ENCODE results near the gene ZNF486. TPM values are rescaled to one million over a fixed set of nuclear protein-coding genes. Genes with fewer than 3 reads are reported as not detected.
"Not testable (repeated sequence)": the region's sequence is repeated elsewhere in the genome, so short reads cannot be mapped to it uniquely, and the experiment has no call there.

ZNF486 gene
- total RNA-seq = 10 to 100 TPM in 2 of 5 donors, 1 to 10 TPM in 2, not detected in 1; 1.3 to 14.3 (median 6.5) TPM
- 1 to 10 TPM; 1.3 to 4.2 (median 2.7) TPM for polyA plus RNA-seq
- long read RNA-seq, donor 1 = 0 reads
- long read RNA-seq, donor 2, partial matches to known transcripts = 0 of 2 reads
- long read RNA-seq, donor 2, other reads (novel, unspliced or antisense) = 0 of 2 reads
- long read RNA-seq, donor 3, partial matches to known transcripts = 0 of 3 reads
- long read RNA-seq, donor 3, other reads (novel, unspliced or antisense) = 0 of 3 reads
- long read RNA-seq, donor 4 = 0 reads
- long read RNA-seq, donor 5, transcript ZNF486-201 (4 exons, 3,837 nt) = major isoform, 5 of 5 reads
- long read RNA-seq, donor 5, partial matches to known transcripts = 0 of 5 reads
- long read RNA-seq, donor 5, other reads (novel, unspliced or antisense) = 0 of 5 reads
- long read RNA-seq, donor 6, partial matches to known transcripts = 0 of 3 reads
- long read RNA-seq, donor 6, other reads (novel, unspliced or antisense) = 0 of 3 reads
- long read RNA-seq, donor 7, partial matches to known transcripts = 0 of 2 reads
- long read RNA-seq, donor 7, other reads (novel, unspliced or antisense) = 0 of 2 reads
- long read RNA-seq, donor 8, partial matches to known transcripts = 0 of 4 reads
- long read RNA-seq, donor 8, other reads (novel, unspliced or antisense) = 0 of 4 reads
- long read RNA-seq, donor 9, partial matches to known transcripts = 0 of 12 reads
- long read RNA-seq, donor 9, other reads (novel, unspliced or antisense) = 10 of 12 reads
- long read RNA-seq, donor 10, partial matches to known transcripts = 0 of 1 reads
- long read RNA-seq, donor 10, other reads (novel, unspliced or antisense) = 0 of 1 reads

GRCh38 chr19:20167020-20167644 is at the start of gene ZNF486:
Gene ZNF486, plus strand, starts transcription at chr19:20167214. Its CDS starts 117 bp downstream, at chr19:20167331.
- 0 to 5% (median 4%) methylated on average over 22 to 25 of the region's 25 CpGs for WGBS, 5 donors
- peak in 2 of 3 donors; percentile 56 to 58 for TF ChIP-seq POLR2AphosphoS5 (IDR thresholded peaks at IDR 0.05)
- TF ChIP-seq EP300 (IDR thresholded peaks at IDR 0.05) = no peak
- no peak for TF ChIP-seq POLR2A (IDR thresholded peaks at IDR 0.05)
- Histone ChIP-seq H3K4me1 (peaks cover 9 to 31% (median 13%) of the 10 kb centered on the region in 4 donors), H3K4me3 (peak within 1 kb of the TSS; percentile 65 to 84 (median 70)), H3K9me3 (peaks cover 0 to 11% (median 0%) of the 10 kb centered on the region in 4 donors), H3K27ac (peak within 1 kb of the TSS; percentile 62 to 87 (median 82)), H3K36me3 (peaks cover 0 to 22% (median 15%) of the 10 kb centered on the region in 4 donors), H3K27me3 (no peaks in the 10 kb centered on the region)
- DNase-seq = peak; percentile 97 to 98
- intact Hi-C loops (cut with DNase I; ENCODE audit: low total_unique reads) = no loop called here

DNA sequence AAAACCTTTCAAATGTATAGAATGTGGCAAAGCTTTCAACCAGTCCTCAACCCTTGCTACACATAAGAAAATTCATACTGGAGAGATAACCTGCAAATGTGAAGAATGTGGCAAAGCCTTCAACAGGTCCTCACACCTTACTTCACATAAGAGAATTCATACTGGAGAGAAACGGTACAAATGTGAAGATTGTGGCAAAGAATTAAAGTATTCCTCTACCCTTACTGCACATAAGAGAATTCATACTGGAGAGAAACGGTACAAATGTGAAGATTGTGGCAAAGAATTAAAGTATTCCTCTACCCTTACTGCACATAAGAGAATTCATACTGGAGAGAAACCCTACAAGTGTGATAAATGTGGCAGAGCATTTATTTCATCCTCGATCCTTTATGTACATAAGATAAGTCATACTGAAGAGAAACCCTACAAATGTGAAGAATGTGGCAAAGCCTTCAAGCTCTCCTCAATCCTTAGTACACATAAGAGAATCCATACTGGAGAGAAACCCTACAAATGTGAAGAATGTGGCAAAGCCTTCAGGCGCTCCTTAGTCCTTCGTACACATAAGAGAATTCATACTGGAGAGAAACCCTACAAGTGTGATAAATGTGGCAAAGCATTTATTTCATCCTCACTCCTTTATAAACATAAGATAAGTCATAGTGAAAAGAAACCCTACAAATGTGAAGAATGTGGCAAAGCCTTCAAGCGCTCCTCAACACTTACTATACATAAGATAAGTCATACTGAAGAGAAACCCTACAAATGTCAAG is 48.8 kb upstream of the ZNF486 start:
- DNase-seq; H3K27ac ChIP-seq; H3K4me1 ChIP-seq; intact Hi-C loops (cut with DNase I; ENCODE audit: low total_unique reads); H3K27me3 ChIP-seq; H3K4me3 ChIP-seq: not testable (repeated sequence)
- H3K36me3 ChIP-seq = peaks cover 10 to 71% (median 37%) of the 10 kb centered on the region in 4 donors
- WGBS, 5 donors = 96 to 98% (median 96%) methylated on average over 6 of the region's 6 CpGs
- peaks cover 48 to 100% (median 88%) of the 10 kb centered on the region in 4 donors for H3K9me3 ChIP-seq

DNA sequence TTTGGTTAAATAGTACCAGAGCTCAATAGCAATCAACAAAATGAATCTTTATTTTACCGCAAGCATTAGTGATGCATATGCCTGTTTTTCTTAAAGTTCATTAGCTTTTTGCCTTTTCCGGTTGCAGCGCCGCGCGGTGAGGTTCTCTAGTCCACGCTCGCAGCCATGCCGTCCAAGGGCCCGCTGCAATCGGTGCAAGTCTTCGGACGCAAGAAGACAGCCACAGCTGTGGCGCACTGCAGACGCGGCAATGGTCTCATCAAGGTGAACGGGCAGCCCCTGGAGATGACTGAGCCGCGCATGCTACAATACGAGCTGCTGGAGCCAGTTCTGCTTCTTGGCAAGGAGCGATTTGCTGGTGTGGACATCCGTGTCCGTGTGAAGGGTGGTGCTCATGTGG is 42.1 kb upstream of the ZNF486 start:
- H3K36me3 ChIP-seq = peaks cover 0 to 71% (median 25%) of the 10 kb centered on the region in 4 donors
- H3K9me3 ChIP-seq = peaks cover 16 to 99% (median 76%) of the 10 kb centered on the region in 4 donors

GRCh38 chr19:20132933-20133332 is 34.1 kb upstream of the ZNF486 start:
- H3K4me3 ChIP-seq; DNase-seq; H3K4me1 ChIP-seq; H3K27me3 ChIP-seq; intact Hi-C loops (cut with DNase I; ENCODE audit: low total_unique reads); H3K27ac ChIP-seq: not testable (repeated sequence)
- 76 to 94% (median 84%) methylated on average over 2 of the region's 2 CpGs for WGBS, 5 donors
- H3K36me3 ChIP-seq = peaks cover 0 to 23% (median 5%) of the 10 kb centered on the region in 4 donors
- H3K9me3 ChIP-seq = peaks cover 0 to 89% (median 53%) of the 10 kb centered on the region in 4 donors

More for the DNA sequence above, 42.1 kb upstream of the ZNF486 start:
- intact Hi-C loops (cut with DNase I; ENCODE audit: low total_unique reads) = no loop called here
- no peak for DNase-seq
- TF ChIP-seq POLR2A (IDR thresholded peaks at IDR 0.05) (no peak), EP300 (IDR thresholded peaks at IDR 0.05) (no peak), POLR2AphosphoS5 (IDR thresholded peaks at IDR 0.05) (no peak)
- TF ChIP-seq, protein P1, sequence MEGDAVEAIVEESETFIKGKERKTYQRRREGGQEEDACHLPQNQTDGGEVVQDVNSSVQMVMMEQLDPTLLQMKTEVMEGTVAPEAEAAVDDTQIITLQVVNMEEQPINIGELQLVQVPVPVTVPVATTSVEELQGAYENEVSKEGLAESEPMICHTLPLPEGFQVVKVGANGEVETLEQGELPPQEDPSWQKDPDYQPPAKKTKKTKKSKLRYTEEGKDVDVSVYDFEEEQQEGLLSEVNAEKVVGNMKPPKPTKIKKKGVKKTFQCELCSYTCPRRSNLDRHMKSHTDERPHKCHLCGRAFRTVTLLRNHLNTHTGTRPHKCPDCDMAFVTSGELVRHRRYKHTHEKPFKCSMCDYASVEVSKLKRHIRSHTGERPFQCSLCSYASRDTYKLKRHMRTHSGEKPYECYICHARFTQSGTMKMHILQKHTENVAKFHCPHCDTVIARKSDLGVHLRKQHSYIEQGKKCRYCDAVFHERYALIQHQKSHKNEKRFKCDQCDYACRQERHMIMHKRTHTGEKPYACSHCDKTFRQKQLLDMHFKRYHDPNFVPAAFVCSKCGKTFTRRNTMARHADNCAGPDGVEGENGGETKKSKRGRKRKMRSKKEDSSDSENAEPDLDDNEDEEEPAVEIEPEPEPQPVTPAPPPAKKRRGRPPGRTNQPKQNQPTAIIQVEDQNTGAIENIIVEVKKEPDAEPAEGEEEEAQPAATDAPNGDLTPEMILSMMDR (IDR thresholded peaks at IDR 0.05) = no peak
- no peak overlapping the region for H3K4me3 ChIP-seq
- H3K4me1 ChIP-seq = no peaks in the 10 kb centered on the region
- 96 to 99% (median 98%) methylated on average over 23 of the region's 23 CpGs for WGBS, 5 donors
- no peak overlapping the region for H3K27ac ChIP-seq
- no peaks in the 10 kb centered on the region for H3K27me3 ChIP-seq

GRCh38 chr19:20137714-20138113 is 29.3 kb upstream of the ZNF486 start:
- H3K4me3 ChIP-seq; H3K27me3 ChIP-seq; intact Hi-C loops (cut with DNase I; ENCODE audit: low total_unique reads); DNase-seq; H3K4me1 ChIP-seq; H3K36me3 ChIP-seq; H3K27ac ChIP-seq: not testable (repeated sequence)
- peaks cover 0 to 86% (median 43%) of the 10 kb centered on the region in 4 donors for H3K9me3 ChIP-seq
- WGBS, 5 donors = 87 to 99% (median 95%) methylated on average over 11 to 26 of the region's 29 CpGs; no CpG with 5 or more reads in 2 of the 5 donors
